Central memory CD8-positive, alpha-beta T cell (primary cell): ENCODE data around the gene TMEM14A.
"Not testable (repeated sequence)": the region's sequence is repeated elsewhere in the genome, so short reads cannot be mapped to it uniquely, and the experiment has no call there.

Source experiments
- ATAC-seq: fragments of 150-1000 bp; cut with Tn5 transposase; replicated peaks from 2 replicates; pipeline ENCODE4 v1.10.0; 2022; ENCODE audit warnings: mild to moderate bottlenecking, moderate FRiP score, moderate number of reproducible peaks; ENCODE audit not compliant: poor library complexity, severe bottlenecking; ENCODE audit errors: extremely low read depth
- DNase-seq, 2 donors: peaks; one replicate each; pipeline ENCODE4 v3.0.0; 2021; ENCODE audit warnings: low spot score in 2 of 2
- H3K27ac Mint-ChIP-seq: one replicate; pipeline ENCODE4 v1.8.0; 2022; ENCODE audit warnings: low read depth, mild to moderate bottlenecking, moderate library complexity, mixed read lengths
- H3K27me3 Mint-ChIP-seq: one replicate; pipeline ENCODE4 v1.8.0; 2022; ENCODE audit warnings: mixed read lengths
- H3K36me3 Mint-ChIP-seq: one replicate; pipeline ENCODE4 v1.8.0; 2022; ENCODE audit warnings: mild to moderate bottlenecking, moderate library complexity, mixed read lengths; ENCODE audit not compliant: insufficient read depth
- H3K4me1 Mint-ChIP-seq: one replicate; pipeline ENCODE4 v1.8.0; 2022; ENCODE audit warnings: mixed read lengths
- H3K4me3 Mint-ChIP-seq: one replicate; pipeline ENCODE4 v1.8.0; 2022; ENCODE audit warnings: mild to moderate bottlenecking, moderate library complexity, mixed read lengths
- H3K9me3 Mint-ChIP-seq: one replicate; pipeline ENCODE4 v1.8.0; 2022; ENCODE audit warnings: mixed read lengths

The TMEM14A gene

DNA sequence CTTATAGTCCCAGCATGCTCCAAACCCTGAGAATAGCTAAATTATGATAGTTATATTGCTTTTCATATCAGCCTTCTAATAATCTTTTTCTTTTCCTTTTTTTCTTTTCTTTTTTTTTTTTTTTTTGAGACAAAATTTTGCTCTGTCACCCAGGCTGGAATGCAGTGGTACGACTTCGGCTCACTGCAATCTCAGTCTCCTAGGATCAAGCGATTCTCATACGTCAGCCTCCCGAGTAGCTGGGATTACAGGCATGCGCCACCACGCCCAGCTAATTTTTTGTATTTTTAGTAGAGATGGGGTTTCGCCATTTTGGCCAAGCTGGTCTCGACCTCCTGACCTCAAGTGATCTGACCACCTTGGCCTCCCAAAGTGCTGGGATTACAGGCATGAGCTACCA, 43.8 kb downstream of the TMEM14A start:
- H3K4me1 Mint-ChIP-seq, H3K4me3 Mint-ChIP-seq, DNase-seq, ATAC-seq, H3K9me3 Mint-ChIP-seq, H3K27ac Mint-ChIP-seq, H3K36me3 Mint-ChIP-seq: not testable (repeated sequence)
- H3K27me3 Mint-ChIP-seq, result peaks cover 27% of the 10 kb centered on the region

DNA sequence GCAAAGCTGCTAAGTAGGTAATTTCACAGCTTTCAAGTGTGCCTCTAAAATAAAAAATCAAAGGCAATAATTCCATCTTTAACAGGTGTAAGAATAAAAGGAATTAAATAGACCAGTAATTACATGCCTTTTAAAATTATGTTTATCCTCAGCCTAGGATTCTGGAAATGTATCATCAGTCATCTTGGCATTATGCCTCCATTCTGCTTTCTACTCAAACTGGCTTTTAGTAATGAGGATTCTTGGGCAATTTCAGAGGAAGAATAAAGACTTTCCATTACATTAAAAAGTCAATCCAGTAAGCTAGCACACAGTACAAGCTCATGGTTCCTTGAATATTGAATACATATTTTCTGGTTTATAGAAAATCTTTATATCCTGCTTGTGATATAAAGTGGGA, 47.6 kb downstream of the TMEM14A start:
- no peak overlapping the region for H3K27ac Mint-ChIP-seq
- ATAC-seq (no peak), DNase-seq (no peak)
- H3K9me3 Mint-ChIP-seq, result no peaks in the 10 kb centered on the region
- H3K27me3 Mint-ChIP-seq, result peaks cover 54% of the 10 kb centered on the region
- H3K4me1 Mint-ChIP-seq, result no peaks in the 10 kb centered on the region
- H3K36me3 Mint-ChIP-seq, result no peaks in the 10 kb centered on the region
- no peak overlapping the region for H3K4me3 Mint-ChIP-seq

GRCh38 chr6:52720321-52720720, 49.4 kb downstream of the TMEM14A start:
- no peak for DNase-seq
- no peaks in the 10 kb centered on the region for H3K4me1 Mint-ChIP-seq
- no peaks in the 10 kb centered on the region for H3K36me3 Mint-ChIP-seq
- H3K4me3 Mint-ChIP-seq, result no peak overlapping the region
- H3K9me3 Mint-ChIP-seq, result no peaks in the 10 kb centered on the region
- H3K27ac Mint-ChIP-seq, result no peak overlapping the region
- H3K27me3 Mint-ChIP-seq, result peaks cover 38% of the 10 kb centered on the region
- ATAC-seq, result no peak

DNA sequence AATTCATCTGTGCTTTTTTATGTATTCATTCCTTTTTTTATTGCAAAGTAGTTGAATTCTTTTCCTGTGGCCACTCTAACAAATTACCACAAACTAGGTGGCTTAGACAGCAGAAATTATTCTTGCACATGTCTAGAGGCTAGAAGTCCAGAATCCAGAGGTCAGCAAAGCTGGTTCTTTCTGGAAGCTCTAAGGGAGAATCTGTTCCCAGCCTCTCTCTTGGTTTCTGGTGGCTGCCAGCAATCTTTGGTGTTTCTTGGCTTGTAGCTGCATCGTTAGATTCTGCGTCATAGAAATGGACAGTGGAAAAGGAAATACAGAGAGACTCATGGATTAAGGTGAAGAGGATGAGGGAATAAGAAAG, 53.1 kb downstream of the TMEM14A start:
- no peaks in the 10 kb centered on the region for H3K9me3 Mint-ChIP-seq
- no peak for ATAC-seq
- H3K36me3 Mint-ChIP-seq, result no peaks in the 10 kb centered on the region
- no peaks in the 10 kb centered on the region for H3K4me1 Mint-ChIP-seq
- no peak overlapping the region for H3K27ac Mint-ChIP-seq
- peaks cover 26% of the 10 kb centered on the region for H3K27me3 Mint-ChIP-seq
- DNase-seq, result no peak
- no peak overlapping the region for H3K4me3 Mint-ChIP-seq

GRCh38 chr6:52724406-52725121, 53.7 kb downstream of the TMEM14A start:
- DNase-seq (peak; percentile 16 to 32), ATAC-seq (peak; percentile 65)
- Mint-ChIP-seq H3K36me3 (no peaks in the 10 kb centered on the region), H3K4me3 (no peak overlapping the region), H3K9me3 (no peaks in the 10 kb centered on the region), H3K4me1 (no peaks in the 10 kb centered on the region), H3K27ac (no peak overlapping the region), H3K27me3 (peaks cover 26% of the 10 kb centered on the region)

GRCh38 chr6:52725143-52725534, 54.2 kb downstream of the TMEM14A start:
- Mint-ChIP-seq H3K9me3 (no peaks in the 10 kb centered on the region), H3K27ac (no peak overlapping the region), H3K4me1 (no peaks in the 10 kb centered on the region), H3K27me3 (peaks cover 23% of the 10 kb centered on the region), H3K4me3 (no peak overlapping the region), H3K36me3 (no peaks in the 10 kb centered on the region)
- DNase-seq, result no peak
- ATAC-seq, result no peak

- H3K4me3 Mint-ChIP-seq, result no peak overlapping the region
- H3K9me3 Mint-ChIP-seq, result no peaks in the 10 kb centered on the region
- DNase-seq (no peak), ATAC-seq (no peak)
- no peaks in the 10 kb centered on the region for H3K36me3 Mint-ChIP-seq
- H3K27ac Mint-ChIP-seq, result no peak overlapping the region
- H3K27me3 Mint-ChIP-seq, result peaks cover 18% of the 10 kb centered on the region
- no peaks in the 10 kb centered on the region for H3K4me1 Mint-ChIP-seq
Observed at GRCh38 chr6:52725535-52726192, 54.8 kb downstream of the TMEM14A start.

DNA sequence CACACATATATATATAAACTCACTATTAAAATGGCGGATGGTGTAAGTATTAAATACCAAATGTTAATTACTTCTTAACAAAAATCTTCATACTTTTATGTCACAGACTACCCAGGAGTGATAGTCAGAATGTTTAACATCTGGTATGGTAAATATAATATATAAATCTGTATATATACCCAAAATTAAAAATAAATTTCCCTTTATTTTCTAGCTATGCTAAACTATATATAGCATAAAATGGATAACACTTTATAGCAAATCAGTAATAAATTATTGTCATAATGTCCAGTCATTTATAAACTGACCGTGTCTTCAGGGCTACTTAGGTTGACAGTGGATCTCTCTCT, 55.3 kb downstream of the TMEM14A start:
- H3K4me1 Mint-ChIP-seq, result no peaks in the 10 kb centered on the region
- no peaks in the 10 kb centered on the region for H3K9me3 Mint-ChIP-seq
- DNase-seq (no peak), ATAC-seq (no peak)
- no peak overlapping the region for H3K4me3 Mint-ChIP-seq
- peaks cover 13% of the 10 kb centered on the region for H3K27me3 Mint-ChIP-seq
- H3K36me3 Mint-ChIP-seq, result no peaks in the 10 kb centered on the region
- H3K27ac Mint-ChIP-seq, result no peak overlapping the region

GRCh38 chr6:52726741-52727535, 56.0 kb downstream of the TMEM14A start:
- DNase-seq, result no peak
- Mint-ChIP-seq H3K9me3 (no peaks in the 10 kb centered on the region), H3K4me1 (no peaks in the 10 kb centered on the region), H3K36me3 (peaks cover 3% of the 10 kb centered on the region), H3K27ac (no peak overlapping the region), H3K27me3 (peaks cover 7% of the 10 kb centered on the region), H3K4me3 (no peak overlapping the region)
- no peak for ATAC-seq

- no peak overlapping the region for H3K4me3 Mint-ChIP-seq
- H3K27me3 Mint-ChIP-seq, result no peaks in the 10 kb centered on the region
- H3K36me3 Mint-ChIP-seq, result peaks cover 3% of the 10 kb centered on the region
- no peak for ATAC-seq
- no peaks in the 10 kb centered on the region for H3K9me3 Mint-ChIP-seq
- DNase-seq, result no peak
- no peaks in the 10 kb centered on the region for H3K4me1 Mint-ChIP-seq
- H3K27ac Mint-ChIP-seq, result no peak overlapping the region
Observed at GRCh38 chr6:52727908-52728307, 57.0 kb downstream of the TMEM14A start.

GRCh38 chr6:52728394-52728793, 57.5 kb downstream of the TMEM14A start:
- H3K27me3 Mint-ChIP-seq, result no peaks in the 10 kb centered on the region
- no peak overlapping the region for H3K27ac Mint-ChIP-seq
- DNase-seq, result no peak
- no peak for ATAC-seq
- H3K36me3 Mint-ChIP-seq, result peaks cover 3% of the 10 kb centered on the region
- H3K4me3 Mint-ChIP-seq, result no peak overlapping the region
- H3K4me1 Mint-ChIP-seq, result no peaks in the 10 kb centered on the region
- no peaks in the 10 kb centered on the region for H3K9me3 Mint-ChIP-seq

- H3K27me3 Mint-ChIP-seq, result no peaks in the 10 kb centered on the region
- H3K9me3 Mint-ChIP-seq, result no peaks in the 10 kb centered on the region
- H3K4me1 Mint-ChIP-seq, result no peaks in the 10 kb centered on the region
- DNase-seq, result no peak
- no peak for ATAC-seq
- H3K27ac Mint-ChIP-seq, result no peak overlapping the region
- peaks cover 3% of the 10 kb centered on the region for H3K36me3 Mint-ChIP-seq
- no peak overlapping the region for H3K4me3 Mint-ChIP-seq
Observed at GRCh38 chr6:52729576-52729975, 58.7 kb downstream of the TMEM14A start.

DNA sequence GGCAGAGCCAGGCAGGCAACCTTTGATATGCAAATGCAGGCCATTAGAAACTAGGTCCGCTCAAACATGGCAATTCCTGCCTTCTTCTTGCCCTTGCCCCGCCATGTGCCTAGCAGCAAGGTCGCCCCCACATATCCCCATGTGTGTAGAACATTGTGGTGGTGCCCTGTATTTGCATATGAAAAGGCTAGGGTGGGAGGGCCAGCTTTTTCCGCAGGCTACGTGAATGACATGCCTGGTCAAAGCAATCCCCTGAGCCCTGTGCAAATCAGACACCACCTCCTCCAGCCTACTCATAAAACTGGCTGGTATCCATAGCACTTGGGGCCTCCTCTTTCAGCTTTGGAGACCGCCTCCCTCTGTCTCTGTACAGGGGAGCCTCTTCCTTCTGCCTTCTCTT, 60.8 kb downstream of the TMEM14A start:
- no peak for DNase-seq
- Mint-ChIP-seq H3K27ac (no peak overlapping the region), H3K4me1 (no peaks in the 10 kb centered on the region)

More for the DNA sequence above, 60.8 kb downstream of the TMEM14A start:
- ATAC-seq, result no peak
- Mint-ChIP-seq H3K36me3 (peaks cover 3% of the 10 kb centered on the region), H3K9me3 (no peaks in the 10 kb centered on the region), H3K27me3 (no peaks in the 10 kb centered on the region), H3K4me3 (no peak overlapping the region)
